Activated CD4-positive, alpha-beta memory T cell treated with anti-CD3 and anti-CD28 coated beads for 36 hours (primary cell): Measurements from ENCODE around the gene NHLRC2. TPM values are rescaled to one million over a fixed set of nuclear protein-coding genes. Genes with fewer than 3 reads are reported as not detected.

Experiments
- CTCF ChIA-PET: fragments of 350-600 bp; sonication (Branson Sonifier 250); formaldehyde crosslinking; loops from one replicate; lab custom pipeline; 2021; ENCODE audit warnings: antibody characterized with exemption, inconsistent platforms; lab: Charles Lee
- POLR2A ChIA-PET: fragments of 350-600 bp; sonication (Branson Sonifier 250); formaldehyde crosslinking; loops from one replicate; lab custom pipeline; 2021; ENCODE audit warnings: antibody characterized with exemption; lab: Charles Lee
- DNase-seq: peaks from one replicate; pipeline ENCODE4 v3.0.0-alpha.2; 2020
- H3K27ac Mint-ChIP-seq: one replicate; pipeline ENCODE4 v1.8.0; 2021; ENCODE audit warnings: mixed read lengths
- H3K27me3 Mint-ChIP-seq: one replicate; pipeline ENCODE4 v1.8.0; 2021; ENCODE audit warnings: mixed read lengths
- H3K36me3 Mint-ChIP-seq: one replicate; pipeline ENCODE4 v1.8.0; 2021; ENCODE audit warnings: mixed read lengths
- H3K4me1 Mint-ChIP-seq: one replicate; pipeline ENCODE4 v1.8.0; 2021; ENCODE audit warnings: low read depth, mixed read lengths
- H3K4me3 Mint-ChIP-seq: one replicate; pipeline ENCODE4 v1.8.0; 2021; ENCODE audit warnings: mild to moderate bottlenecking, mixed read lengths
- H3K9me3 Mint-ChIP-seq: one replicate; pipeline ENCODE4 v1.8.0; 2021; ENCODE audit warnings: mixed read lengths
- intact Hi-C: fragments of 100-400 bp; cut with micrococcal nuclease; formaldehyde crosslinking; loops from one replicate; pipeline ENCODE4 v1.15.1; 2023
- total RNA-seq, 2 experiments: library from RNA; stranded (reverse); gene quantifications; one replicate each; pipeline ENCODE4 v1.2.3, GENCODE V29; 2021

The NHLRC2 gene
- total RNA-seq, 2 experiments from 2014 or later: 21.8 to 23.7 TPM

DNA sequence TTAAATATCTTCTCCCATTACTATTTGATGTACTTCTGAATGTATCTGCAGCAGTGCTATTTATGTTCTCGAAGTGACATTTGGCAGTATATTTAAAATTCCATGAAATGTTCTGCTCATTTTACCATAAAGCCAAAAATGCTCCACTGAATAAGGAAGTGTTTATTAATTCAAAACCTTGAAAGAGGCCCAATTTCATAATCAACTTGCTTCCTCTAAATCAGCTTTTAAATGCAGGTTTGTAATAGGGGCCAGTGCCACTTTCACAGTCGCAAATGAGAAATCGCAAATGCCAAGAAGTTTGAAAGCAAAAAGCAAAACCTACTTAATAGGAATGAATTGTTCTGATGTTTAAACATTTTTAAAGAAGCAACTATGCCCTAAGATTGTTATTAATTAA, 11.4 kb downstream of the NHLRC2 start:
- CTCF ChIA-PET: no interaction called here
- Mint-ChIP-seq H3K4me3 (no peak overlapping the region), H3K27me3 (no peaks in the 10 kb centered on the region), H3K27ac (no peak overlapping the region), H3K9me3 (peaks cover 3% of the 10 kb centered on the region), H3K4me1 (peaks cover 1% of the 10 kb centered on the region), H3K36me3 (peaks cover 38% of the 10 kb centered on the region)
- no peak for DNase-seq
- intact Hi-C loops: no loop called here
- POLR2A ChIA-PET: no interaction called here

DNA sequence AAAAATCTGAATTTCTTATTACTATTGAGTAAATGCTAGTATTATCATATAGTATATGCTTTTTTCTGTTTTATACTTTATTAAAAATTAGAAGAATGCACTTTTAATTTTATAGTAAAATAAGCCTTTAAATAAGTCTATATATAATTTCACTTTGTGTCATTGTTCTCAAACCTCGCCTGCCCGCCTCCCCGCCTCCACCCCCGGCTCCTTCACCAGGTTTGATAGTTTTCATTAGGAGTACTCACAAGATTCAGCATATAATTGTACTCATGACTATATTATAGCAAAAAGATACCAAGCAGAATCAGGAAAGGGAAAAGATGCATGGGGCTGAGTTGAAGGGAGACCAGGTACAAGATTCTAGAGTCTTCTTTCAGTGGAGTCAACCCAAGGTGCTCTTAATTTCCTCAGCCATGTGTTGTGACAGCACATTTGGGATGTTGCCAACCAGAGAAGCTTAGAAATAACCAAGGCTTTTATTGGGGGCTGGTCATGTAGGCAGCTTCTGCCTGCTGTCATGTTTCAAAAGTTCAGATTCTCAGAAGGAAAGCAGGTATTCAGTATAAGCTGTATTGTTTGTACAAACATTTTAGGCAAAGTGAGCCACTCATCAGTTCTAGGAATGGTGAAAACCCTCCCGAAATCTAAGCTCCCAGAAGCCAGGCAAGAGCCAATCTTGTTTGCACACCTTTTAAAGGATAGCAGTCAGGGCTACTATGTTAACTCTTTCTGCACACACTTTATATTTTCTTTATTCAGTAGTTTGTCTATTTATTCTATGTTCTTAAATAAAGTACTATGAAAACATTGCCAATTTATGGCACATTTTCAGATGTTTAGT, 12.3 kb downstream of the NHLRC2 start:
- Mint-ChIP-seq H3K9me3 (peaks cover 3% of the 10 kb centered on the region), H3K27me3 (no peaks in the 10 kb centered on the region), H3K36me3 (peaks cover 34% of the 10 kb centered on the region), H3K27ac (no peak overlapping the region), H3K4me3 (no peak overlapping the region), H3K4me1 (peaks cover 1% of the 10 kb centered on the region)
- ChIA-PET POLR2A (no interaction called here), CTCF (no interaction called here)
- no peak for DNase-seq
- intact Hi-C loops: no loop called here

DNA sequence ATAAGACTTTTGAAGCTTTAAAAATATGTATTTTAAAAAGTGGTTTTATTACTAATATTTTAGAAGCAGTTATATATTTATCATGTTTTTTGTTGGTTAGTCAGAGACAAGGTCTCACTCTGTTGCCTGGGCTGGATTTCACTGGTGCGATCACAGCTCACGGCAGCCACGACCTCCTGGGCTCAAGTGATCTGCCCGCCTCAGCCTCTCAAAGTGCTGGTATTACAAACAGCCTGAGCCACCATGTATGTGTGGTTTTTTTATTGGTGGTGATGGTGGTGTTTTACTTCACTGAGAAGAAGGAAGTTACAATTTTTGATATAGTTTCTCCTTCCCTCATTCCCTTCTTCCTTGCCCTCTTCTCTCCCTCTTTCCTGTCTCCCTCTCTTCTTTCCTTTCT, 13.4 kb downstream of the NHLRC2 start:
- Mint-ChIP-seq H3K27ac (no peak overlapping the region), H3K9me3 (peaks cover 13% of the 10 kb centered on the region), H3K36me3 (peaks cover 39% of the 10 kb centered on the region), H3K4me1 (peaks cover 1% of the 10 kb centered on the region), H3K4me3 (no peak overlapping the region), H3K27me3 (no peaks in the 10 kb centered on the region)
- DNase-seq: no peak
- POLR2A ChIA-PET: no interaction called here
- CTCF ChIA-PET: no interaction called here
- intact Hi-C loops: no loop called here

DNA sequence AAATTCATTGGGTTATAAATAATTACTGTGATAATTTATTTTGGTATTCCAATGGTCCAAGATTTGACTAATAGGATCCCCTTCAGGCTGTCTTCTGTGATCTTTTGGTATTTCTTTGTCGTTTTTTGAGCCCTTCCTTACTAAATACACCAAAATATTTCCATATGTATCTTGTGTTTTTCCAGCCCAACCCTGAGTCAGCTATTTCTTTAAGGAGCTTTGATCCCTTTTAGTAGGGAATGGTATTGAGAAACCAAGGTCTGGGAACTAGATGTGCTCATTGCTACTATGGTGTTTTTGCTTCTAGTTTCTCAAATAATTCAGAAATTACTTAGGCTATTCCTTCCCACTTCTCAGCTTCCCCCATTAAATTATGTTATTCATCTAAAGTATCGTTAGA, 15.3 kb downstream of the NHLRC2 start:
- POLR2A ChIA-PET: no interaction called here
- peaks cover 13% of the 10 kb centered on the region for H3K9me3 Mint-ChIP-seq
- no peaks in the 10 kb centered on the region for H3K27me3 Mint-ChIP-seq
- no peak for DNase-seq
- H3K27ac Mint-ChIP-seq: no peak overlapping the region
- H3K36me3 Mint-ChIP-seq: peaks cover 30% of the 10 kb centered on the region
- intact Hi-C loops: loop anchor here (1.0 kb wide), 1 partner anchor 19 kb away; no protein-coding TSS in a partner anchor
- H3K4me3 Mint-ChIP-seq: no peak overlapping the region
- CTCF ChIA-PET: no interaction called here
- H3K4me1 Mint-ChIP-seq: peaks cover 3% of the 10 kb centered on the region

DNA sequence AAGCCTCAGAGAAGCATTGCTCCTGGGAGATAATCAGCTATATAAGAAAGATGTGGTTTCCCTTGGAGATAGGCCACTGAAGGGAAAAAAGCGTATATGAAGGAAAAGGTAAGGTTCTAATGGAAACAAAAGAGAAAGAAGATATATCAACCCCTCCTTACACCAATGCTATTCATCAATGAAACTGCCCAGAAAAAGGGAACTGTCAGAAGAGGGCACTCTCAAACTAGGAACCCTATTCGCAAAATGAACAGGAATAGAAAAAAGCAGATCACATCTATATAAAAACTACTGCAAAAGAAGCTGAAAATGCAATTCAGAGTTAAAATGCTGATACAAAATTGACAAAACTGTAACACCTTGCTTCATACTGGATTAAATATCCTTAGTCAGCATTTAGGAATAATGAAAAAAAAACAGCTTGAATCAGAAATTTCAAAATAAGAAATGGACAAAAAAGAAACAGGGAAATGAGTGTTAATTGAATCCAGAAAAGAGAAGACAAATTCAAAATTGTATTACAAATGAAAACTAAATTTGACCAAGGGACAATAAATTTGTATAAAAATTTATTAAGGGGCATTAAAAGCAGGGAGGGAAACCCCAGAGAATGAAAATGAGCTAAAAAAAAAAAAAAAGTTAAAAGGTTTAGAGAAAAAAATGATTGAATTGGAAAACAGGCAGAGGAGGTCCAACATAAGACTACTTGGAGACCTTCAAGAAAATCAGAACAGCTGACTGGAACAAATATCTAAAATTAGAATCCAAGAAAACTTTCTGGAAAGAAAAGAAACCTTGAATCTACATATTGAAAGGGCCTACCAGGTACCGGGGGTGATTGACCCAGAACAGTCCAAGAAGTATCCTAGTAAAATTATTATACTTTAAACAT, 17.9 kb downstream of the NHLRC2 start:
- CTCF ChIA-PET: interaction anchor here (0.7 kb wide), 1 partner anchor 249 kb away, joined by 3 read pairs; no protein-coding TSS in a partner anchor
- H3K27ac Mint-ChIP-seq: no peak overlapping the region
- DNase-seq: no peak
- no peaks in the 10 kb centered on the region for H3K27me3 Mint-ChIP-seq
- peaks cover 27% of the 10 kb centered on the region for H3K36me3 Mint-ChIP-seq
- intact Hi-C loops: no loop called here
- no peak overlapping the region for H3K4me3 Mint-ChIP-seq
- H3K4me1 Mint-ChIP-seq: peaks cover 3% of the 10 kb centered on the region
- peaks cover 13% of the 10 kb centered on the region for H3K9me3 Mint-ChIP-seq
- POLR2A ChIA-PET: interaction anchor here (0.7 kb wide), 1 partner anchor 398 kb away, joined by 3 read pairs; no protein-coding TSS in a partner anchor

DNA sequence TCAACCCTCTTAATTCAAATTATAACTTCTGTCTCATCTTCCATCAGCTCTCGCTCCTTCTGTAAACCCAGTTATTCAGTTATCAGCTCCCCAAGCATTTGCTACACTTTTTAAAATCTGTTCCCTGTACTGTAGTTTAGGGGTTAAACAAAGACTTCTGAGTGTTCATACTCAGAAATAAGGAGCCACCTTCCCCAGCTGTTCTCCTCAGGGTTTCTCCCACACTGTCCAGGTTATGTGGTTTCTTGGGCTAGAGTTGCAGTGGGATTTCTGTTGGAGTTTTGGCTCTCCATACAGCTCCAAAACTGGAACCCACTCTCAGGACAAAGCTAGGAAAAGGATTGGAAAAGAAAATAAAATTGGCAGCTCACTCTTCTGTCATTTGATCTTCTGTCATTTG, 20.8 kb downstream of the NHLRC2 start:
- no peak for DNase-seq
- no peak overlapping the region for H3K27ac Mint-ChIP-seq
- no peaks in the 10 kb centered on the region for H3K27me3 Mint-ChIP-seq
- peaks cover 3% of the 10 kb centered on the region for H3K4me1 Mint-ChIP-seq
- H3K4me3 Mint-ChIP-seq: no peak overlapping the region
- ChIA-PET CTCF (no interaction called here), POLR2A (no interaction called here)
- H3K36me3 Mint-ChIP-seq: peaks cover 20% of the 10 kb centered on the region
- H3K9me3 Mint-ChIP-seq: peaks cover 13% of the 10 kb centered on the region
- intact Hi-C loops: no loop called here

DNA sequence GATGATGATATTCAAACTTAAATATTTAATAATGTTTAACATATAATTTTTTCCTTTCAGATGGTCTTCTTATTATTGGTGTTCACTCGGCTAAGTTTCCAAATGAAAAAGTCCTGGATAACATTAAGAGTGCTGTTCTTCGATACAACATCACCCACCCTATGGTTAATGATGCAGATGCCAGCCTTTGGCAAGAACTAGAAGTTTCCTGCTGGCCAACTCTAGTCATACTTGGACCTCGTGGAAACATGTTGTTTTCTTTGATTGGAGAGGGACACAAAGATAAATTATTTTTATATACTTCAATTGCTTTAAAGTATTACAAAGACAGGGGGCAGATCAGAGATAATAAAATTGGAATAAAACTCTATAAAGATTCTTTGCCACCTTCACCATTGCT, 22.0 kb downstream of the NHLRC2 start:
- CTCF ChIA-PET: no interaction called here
- H3K36me3 Mint-ChIP-seq: peaks cover 18% of the 10 kb centered on the region
- H3K27ac Mint-ChIP-seq: no peak overlapping the region
- intact Hi-C loops: no loop called here
- H3K9me3 Mint-ChIP-seq: peaks cover 13% of the 10 kb centered on the region
- no peak for DNase-seq
- no peaks in the 10 kb centered on the region for H3K27me3 Mint-ChIP-seq
- H3K4me1 Mint-ChIP-seq: peaks cover 3% of the 10 kb centered on the region
- H3K4me3 Mint-ChIP-seq: no peak overlapping the region
- POLR2A ChIA-PET: no interaction called here

DNA sequence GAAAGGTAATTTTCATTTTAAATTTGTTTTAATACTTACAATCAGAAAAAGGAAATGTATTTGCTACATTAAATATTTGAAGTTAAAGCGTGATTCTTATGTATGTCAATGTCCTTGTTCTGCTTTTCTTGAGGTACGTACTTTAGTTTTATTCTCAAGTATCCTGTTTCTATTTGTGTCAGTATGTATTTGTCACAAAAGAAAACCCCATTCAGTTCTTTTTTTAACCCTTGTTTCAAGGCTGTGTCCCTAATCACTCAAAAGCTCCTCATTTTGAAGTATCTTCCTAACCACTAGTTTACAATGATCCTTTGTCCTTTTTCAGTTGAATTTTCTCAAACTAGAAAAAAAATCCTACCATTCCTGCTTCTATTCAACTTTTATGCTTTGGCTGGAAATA, 25.2 kb downstream of the NHLRC2 start:
- CTCF ChIA-PET: no interaction called here
- POLR2A ChIA-PET: no interaction called here
- Mint-ChIP-seq H3K27ac (no peak overlapping the region), H3K4me3 (no peak overlapping the region), H3K4me1 (peaks cover 12% of the 10 kb centered on the region), H3K27me3 (no peaks in the 10 kb centered on the region), H3K36me3 (peaks cover 25% of the 10 kb centered on the region), H3K9me3 (no peaks in the 10 kb centered on the region)
- DNase-seq: no peak
- intact Hi-C loops: no loop called here

DNA sequence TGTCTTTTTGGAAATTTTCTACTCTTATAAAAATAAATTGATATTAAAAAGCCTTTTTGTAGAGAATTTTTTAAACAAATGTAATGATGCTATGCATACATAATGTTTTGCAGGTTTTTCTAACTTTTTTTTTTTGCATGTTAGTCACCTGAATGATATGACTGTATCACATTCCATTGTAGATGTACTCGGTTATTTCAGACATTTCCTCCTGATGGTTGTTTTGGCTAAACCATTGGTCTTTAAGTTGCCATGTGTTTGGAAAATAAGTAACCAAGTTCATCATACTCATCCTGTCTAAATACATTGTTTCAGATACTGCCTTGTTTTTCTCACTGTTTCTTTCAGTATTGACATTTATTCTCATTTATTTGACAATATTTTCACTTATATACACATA, 25.8 kb downstream of the NHLRC2 start:
- H3K4me1 Mint-ChIP-seq: peaks cover 12% of the 10 kb centered on the region
- no peaks in the 10 kb centered on the region for H3K27me3 Mint-ChIP-seq
- CTCF ChIA-PET: no interaction called here
- POLR2A ChIA-PET: no interaction called here
- peaks cover 25% of the 10 kb centered on the region for H3K36me3 Mint-ChIP-seq
- intact Hi-C loops: no loop called here
- no peak overlapping the region for H3K27ac Mint-ChIP-seq
- H3K9me3 Mint-ChIP-seq: no peaks in the 10 kb centered on the region
- H3K4me3 Mint-ChIP-seq: no peak overlapping the region
- no peak for DNase-seq

DNA sequence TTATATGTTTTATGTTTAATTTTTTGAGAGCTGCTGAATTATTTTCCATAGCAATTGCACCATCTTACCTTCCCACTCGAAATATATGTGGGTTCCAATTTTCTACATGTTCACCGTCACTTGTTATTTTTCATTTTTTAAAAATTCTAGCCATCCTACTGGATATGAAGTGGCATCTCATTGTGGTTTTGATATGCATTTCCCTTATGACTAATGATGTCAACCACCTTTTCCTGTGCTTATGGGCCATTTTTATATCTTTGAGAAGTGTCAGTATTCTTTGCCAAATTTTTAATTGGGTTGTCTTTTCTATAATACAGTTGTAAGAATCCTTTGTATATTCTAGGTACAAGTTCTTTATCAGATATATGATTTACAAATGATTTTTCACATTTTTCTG, 27.8 kb downstream of the NHLRC2 start:
- POLR2A ChIA-PET: no interaction called here
- intact Hi-C loops: no loop called here
- Mint-ChIP-seq H3K4me1 (peaks cover 10% of the 10 kb centered on the region), H3K27ac (no peak overlapping the region), H3K9me3 (no peaks in the 10 kb centered on the region), H3K27me3 (no peaks in the 10 kb centered on the region), H3K4me3 (no peak overlapping the region), H3K36me3 (peaks cover 37% of the 10 kb centered on the region)
- CTCF ChIA-PET: no interaction called here
- no peak for DNase-seq

DNA sequence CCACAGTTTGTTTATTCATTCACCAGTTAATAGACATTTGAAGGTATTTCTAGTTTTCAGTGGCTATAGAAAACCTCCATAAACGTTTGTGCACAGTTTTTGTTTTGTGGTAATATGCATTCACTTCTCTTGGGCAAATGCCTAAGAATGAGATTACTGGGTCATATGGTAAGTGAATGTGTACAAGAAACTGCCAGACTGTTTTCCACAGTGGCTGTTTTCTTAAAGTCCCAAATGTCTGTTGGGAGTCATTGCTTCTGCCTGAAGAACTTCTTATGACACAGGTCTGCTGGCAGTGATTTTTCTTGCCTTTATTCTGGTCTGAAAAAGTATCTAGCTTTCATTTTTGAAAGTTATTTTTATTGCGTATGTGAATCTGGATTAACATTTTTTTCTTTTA, 35.5 kb downstream of the NHLRC2 start:
- no peaks in the 10 kb centered on the region for H3K27me3 Mint-ChIP-seq
- H3K27ac Mint-ChIP-seq: no peak overlapping the region
- no peaks in the 10 kb centered on the region for H3K9me3 Mint-ChIP-seq
- H3K4me1 Mint-ChIP-seq: peaks cover 2% of the 10 kb centered on the region
- no peak overlapping the region for H3K4me3 Mint-ChIP-seq
- peaks cover 35% of the 10 kb centered on the region for H3K36me3 Mint-ChIP-seq
- DNase-seq: no peak
- POLR2A ChIA-PET: no interaction called here
- intact Hi-C loops: no loop called here
- CTCF ChIA-PET: no interaction called here

DNA sequence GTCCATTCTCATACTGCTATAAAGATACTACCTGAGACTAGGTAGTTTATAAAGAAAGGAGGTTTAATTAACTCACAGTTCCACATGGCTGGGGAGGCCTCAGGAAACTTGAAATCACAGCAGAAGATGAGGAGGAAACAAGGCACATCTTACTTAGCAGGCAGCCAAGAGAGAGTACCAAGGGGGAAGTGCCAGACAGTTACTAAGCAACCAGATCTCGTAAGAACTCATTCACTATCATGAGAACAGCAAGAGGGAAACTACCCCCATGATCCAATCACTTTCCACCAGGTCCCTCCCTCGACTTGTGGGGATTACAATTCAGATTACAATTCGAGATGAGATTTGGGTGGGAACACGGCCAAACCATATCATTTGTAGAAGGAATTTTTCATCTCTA, 36.3 kb downstream of the NHLRC2 start:
- intact Hi-C loops: no loop called here
- Mint-ChIP-seq H3K36me3 (peaks cover 38% of the 10 kb centered on the region), H3K9me3 (no peaks in the 10 kb centered on the region), H3K27me3 (no peaks in the 10 kb centered on the region), H3K4me1 (peaks cover 2% of the 10 kb centered on the region), H3K4me3 (no peak overlapping the region), H3K27ac (no peak overlapping the region)
- DNase-seq: no peak
- ChIA-PET CTCF (no interaction called here), POLR2A (no interaction called here)
